GM10266 (cell line): ENCODE results near the gene PRKN.

Experiments
- DNase-seq: peaks from one replicate; pipeline ENCODE4 v3.0.0; 2012; ENCODE audit errors: extremely low spot score
- CTCF ChIP-seq: IDR thresholded peaks from 2 replicates; pipeline ENCODE4 v1.5.1; 2012; ENCODE audit warnings: mild to moderate bottlenecking, low read depth; ENCODE audit not compliant: control insufficient read depth, insufficient read depth; ENCODE audit errors: missing control alignments

The PRKN gene

GRCh38 chr6:161372422-161372793, 1355.2 kb downstream of the PRKN start:
- no peak for TF ChIP-seq CTCF
- DNase-seq = no peak

- DNase-seq = peak; percentile 74
- TF ChIP-seq CTCF = peak; percentile 92
These were observed 1356.7 kb downstream of the PRKN start for GRCh38 chr6:161370880-161371279.

GRCh38 chr6:161369339-161369738, 1358.2 kb downstream of the PRKN start:
- DNase-seq = no peak
- no peak for TF ChIP-seq CTCF

- no peak for TF ChIP-seq CTCF
These were observed 1359.1 kb downstream of the PRKN start for GRCh38 chr6:161368514-161368913.

GRCh38 chr6:161367472-161367871, 1360.1 kb downstream of the PRKN start:
- no peak for TF ChIP-seq CTCF

More at GRCh38 chr6:161368514-161368913, 1359.1 kb downstream of the PRKN start:
- DNase-seq = no peak

GRCh38 chr6:161366301-161366923, 1361.2 kb downstream of the PRKN start:
- no peak for DNase-seq
- TF ChIP-seq CTCF = no peak

More at GRCh38 chr6:161367472-161367871, 1360.1 kb downstream of the PRKN start:
- no peak for DNase-seq

GRCh38 chr6:161365633-161366032, 1361.9 kb downstream of the PRKN start:
- no peak for DNase-seq
- TF ChIP-seq CTCF = no peak
